Measurements from ENCODE around the gene ACIN1. TPM values are rescaled to one million over a fixed set of nuclear protein-coding genes. Genes with fewer than 3 reads are reported as not detected.

Gene ACIN1
- total and polyA plus RNA-seq, 4 experiments from 2014 or later: 1.2 to 327 (median 169) TPM

- peak overlapping the region in 2 of 8 donors; percentile 10 to 41 for H3K4me3 Mint-ChIP-seq
- H3K36me3 Mint-ChIP-seq: peaks cover 41 to 51% of the 10 kb centered on the region in 2 donors
- intact Hi-C loops (cut with micrococcal nuclease): loop anchor here (10.0 kb wide), 1 partner anchor 463 kb away; the partner anchor contains the start of genes THTPA and ZFHX2
- Histone ChIP-seq H3K27me3 (ENCODE audit: insufficient read depth, low read length) (no peaks in the 10 kb centered on the region), H3K36me3 (ENCODE audit: insufficient read depth, low read length) (peaks cover 52% of the 10 kb centered on the region), H3K9me3 (ENCODE audit: control insufficient read depth in 1 of 2, low read length in 2 of 2) (no peaks in the 10 kb centered on the region), H3K4me1 (ENCODE audit: insufficient read depth, low read length) (peaks cover 31% of the 10 kb centered on the region), H3K4me3 (ENCODE audit: low read length in 2 of 2) (no peak overlapping the region), H3K27ac (ENCODE audit: low read depth, low read length) (no peak overlapping the region)
- peaks cover 25 to 40% (median 31%) of the 10 kb centered on the region in 4 donors for H3K4me1 Mint-ChIP-seq
- ChIA-PET CTCF (ENCODE audit: partially characterized antibody) (interaction anchor here (1.4 to 5.4 kb wide), 5 partner anchors 14 to 97 kb away, joined by 4 to 37 read pairs (median 8); no protein-coding TSS in a partner anchor), POLR2A (ENCODE audit: partially characterized antibody) (interaction anchor here (1.0 to 1.1 kb wide), 2 partner anchors 29 to 85 kb away, joined by 3 read pairs; no protein-coding TSS in a partner anchor)
- H3K27ac Mint-ChIP-seq: peak overlapping the region in 3 of 7 donors; percentile 38 to 66 (median 51)
- peaks cover 0 to 3% (median 0%) of the 10 kb centered on the region in 8 donors for H3K9me3 Mint-ChIP-seq
- no peaks in the 10 kb centered on the region for H3K27me3 Mint-ChIP-seq
- DNase-seq: no peak
These were observed 3.4 kb downstream of the ACIN1 start for GRCh38 chr14:23091294-23092225.

- peaks cover 63% of the 10 kb centered on the region for H3K36me3 ChIP-seq (ENCODE audit: insufficient read depth, low read length)
- Mint-ChIP-seq H3K27ac (peak overlapping the region in 2 of 7 donors; percentile 67 to 83), H3K4me3 (no peak overlapping the region), H3K27me3 (no peaks in the 10 kb centered on the region), H3K4me1 (peaks cover 29 to 50% (median 33%) of the 10 kb centered on the region in 4 donors), H3K9me3 (peaks cover 0 to 3% (median 0%) of the 10 kb centered on the region in 8 donors), H3K36me3 (peaks cover 50 to 64% of the 10 kb centered on the region in 2 donors)
- POLR2A ChIA-PET (ENCODE audit: partially characterized antibody): interaction anchor here (1.2 kb wide), 1 partner anchor 22 kb away, joined by 3 read pairs; no protein-coding TSS in a partner anchor
- H3K4me1 ChIP-seq (ENCODE audit: insufficient read depth, low read length): peaks cover 29% of the 10 kb centered on the region
- H3K4me3 ChIP-seq (ENCODE audit: low read length in 2 of 2): no peak overlapping the region
- H3K9me3 ChIP-seq (ENCODE audit: control insufficient read depth in 1 of 2, low read length in 2 of 2): no peaks in the 10 kb centered on the region
- H3K27ac ChIP-seq (ENCODE audit: low read depth, low read length): no peak overlapping the region
- DNase-seq: no peak
- intact Hi-C loops (cut with micrococcal nuclease): loop anchor here (10.0 kb wide), 1 partner anchor 465 kb away; the partner anchor contains the start of genes THTPA and ZFHX2
- H3K27me3 ChIP-seq (ENCODE audit: insufficient read depth, low read length): no peaks in the 10 kb centered on the region
- CTCF ChIA-PET (ENCODE audit: partially characterized antibody): interaction anchor here (0.5 to 5.4 kb wide), 9 partner anchors 10 to 117 kb away, joined by 3 to 37 read pairs (median 4); no protein-coding TSS in a partner anchor
These were observed 4.7 kb downstream of the ACIN1 start for GRCh38 chr14:23090254-23090636.

GRCh38 chr14:23089498-23090253 is 5.3 kb downstream of the ACIN1 start:
- Histone ChIP-seq H3K9me3 (ENCODE audit: control insufficient read depth in 1 of 2, low read length in 2 of 2) (no peaks in the 10 kb centered on the region), H3K4me3 (ENCODE audit: low read length in 2 of 2) (no peak overlapping the region), H3K27me3 (ENCODE audit: insufficient read depth, low read length) (no peaks in the 10 kb centered on the region), H3K36me3 (ENCODE audit: insufficient read depth, low read length) (peaks cover 65% of the 10 kb centered on the region), H3K27ac (ENCODE audit: low read depth, low read length) (no peak overlapping the region), H3K4me1 (ENCODE audit: insufficient read depth, low read length) (peaks cover 29% of the 10 kb centered on the region)
- intact Hi-C loops (cut with micrococcal nuclease): loop anchor here (10.0 kb wide), 1 partner anchor 465 kb away; the partner anchor contains the start of genes THTPA and ZFHX2
- POLR2A ChIA-PET (ENCODE audit: partially characterized antibody): interaction anchor here (1.2 kb wide), 1 partner anchor 23 kb away, joined by 3 read pairs; no protein-coding TSS in a partner anchor
- H3K4me1 Mint-ChIP-seq: peaks cover 29 to 50% (median 33%) of the 10 kb centered on the region in 4 donors
- DNase-seq: no peak
- no peaks in the 10 kb centered on the region for H3K27me3 Mint-ChIP-seq
- H3K4me3 Mint-ChIP-seq: peak overlapping the region in 1 of 8 donors; percentile 3
- peaks cover 0 to 3% (median 0%) of the 10 kb centered on the region in 8 donors for H3K9me3 Mint-ChIP-seq
- H3K27ac Mint-ChIP-seq: peak overlapping the region in 1 of 7 donors; percentile 14
- CTCF ChIA-PET (ENCODE audit: partially characterized antibody): interaction anchor here (0.5 to 5.4 kb wide), 8 partner anchors 9 to 116 kb away, joined by 3 to 37 read pairs (median 4); no protein-coding TSS in a partner anchor
- peaks cover 55 to 68% of the 10 kb centered on the region in 2 donors for H3K36me3 Mint-ChIP-seq

- Histone ChIP-seq H3K27me3 (ENCODE audit: insufficient read depth, low read length) (no peaks in the 10 kb centered on the region), H3K9me3 (ENCODE audit: control insufficient read depth in 1 of 2, low read length in 2 of 2) (no peaks in the 10 kb centered on the region), H3K36me3 (ENCODE audit: insufficient read depth, low read length) (peaks cover 62% of the 10 kb centered on the region), H3K4me1 (ENCODE audit: insufficient read depth, low read length) (peaks cover 5% of the 10 kb centered on the region), H3K27ac (ENCODE audit: low read depth, low read length) (no peak overlapping the region), H3K4me3 (ENCODE audit: low read length in 2 of 2) (no peak overlapping the region)
- Mint-ChIP-seq H3K4me3 (no peak overlapping the region), H3K36me3 (peaks cover 50 to 63% of the 10 kb centered on the region in 2 donors), H3K4me1 (peaks cover 19 to 40% (median 19%) of the 10 kb centered on the region in 4 donors), H3K27me3 (no peaks in the 10 kb centered on the region), H3K9me3 (peaks cover 0 to 3% (median 0%) of the 10 kb centered on the region in 8 donors), H3K27ac (peak overlapping the region in 3 of 7 donors; percentile 22 to 76 (median 59))
- intact Hi-C loops (cut with micrococcal nuclease): no loop called here
- CTCF ChIA-PET (ENCODE audit: partially characterized antibody): interaction anchor here (1.1 to 2.1 kb wide), 5 partner anchors 9 to 100 kb away, joined by 3 to 8 read pairs (median 4); no protein-coding TSS in a partner anchor
- POLR2A ChIA-PET (ENCODE audit: partially characterized antibody): interaction anchor here (0.7 kb wide), 1 partner anchor 26 kb away, joined by 3 read pairs; no protein-coding TSS in a partner anchor
- DNase-seq: no peak
These were observed 8.4 kb downstream of the ACIN1 start for GRCh38 chr14:23086565-23086964.

- Histone ChIP-seq H3K4me1 (ENCODE audit: insufficient read depth, low read length) (peaks cover 5% of the 10 kb centered on the region), H3K27me3 (ENCODE audit: insufficient read depth, low read length) (no peaks in the 10 kb centered on the region), H3K4me3 (ENCODE audit: low read length in 2 of 2) (no peak overlapping the region), H3K27ac (ENCODE audit: low read depth, low read length) (no peak overlapping the region), H3K9me3 (ENCODE audit: control insufficient read depth in 1 of 2, low read length in 2 of 2) (no peaks in the 10 kb centered on the region), H3K36me3 (ENCODE audit: insufficient read depth, low read length) (peaks cover 69% of the 10 kb centered on the region)
- POLR2A ChIA-PET (ENCODE audit: partially characterized antibody): interaction anchor here (0.8 to 1.1 kb wide), 2 partner anchors 9 kb away, joined by 3 to 6 read pairs; partner anchors contain the start of genes ACIN1 and C14orf119
- peaks cover 19 to 37% (median 20%) of the 10 kb centered on the region in 4 donors for H3K4me1 Mint-ChIP-seq
- CTCF ChIA-PET (ENCODE audit: partially characterized antibody): interaction anchor here (1.1 to 2.1 kb wide), 7 partner anchors 8 to 99 kb away, joined by 3 to 8 read pairs (median 4); partner anchors contain the start of genes ACIN1 and C14orf119
- H3K27ac Mint-ChIP-seq: no peak overlapping the region
- intact Hi-C loops (cut with micrococcal nuclease): no loop called here
- no peak for DNase-seq
- no peaks in the 10 kb centered on the region for H3K27me3 Mint-ChIP-seq
- peaks cover 56 to 71% of the 10 kb centered on the region in 2 donors for H3K36me3 Mint-ChIP-seq
- no peak overlapping the region for H3K4me3 Mint-ChIP-seq
- peaks cover 0 to 3% (median 0%) of the 10 kb centered on the region in 8 donors for H3K9me3 Mint-ChIP-seq
These were observed 9.5 kb downstream of the ACIN1 start for GRCh38 chr14:23085458-23085857.

GRCh38 chr14:23080474-23080873 is 14.5 kb downstream of the ACIN1 start:
- Histone ChIP-seq H3K27ac (ENCODE audit: low read depth, low read length) (no peak overlapping the region), H3K4me3 (ENCODE audit: low read length in 2 of 2) (no peak overlapping the region), H3K27me3 (ENCODE audit: insufficient read depth, low read length) (no peaks in the 10 kb centered on the region), H3K9me3 (ENCODE audit: control insufficient read depth in 1 of 2, low read length in 2 of 2) (no peaks in the 10 kb centered on the region), H3K4me1 (ENCODE audit: insufficient read depth, low read length) (no peaks in the 10 kb centered on the region), H3K36me3 (ENCODE audit: insufficient read depth, low read length) (peaks cover 78% of the 10 kb centered on the region)
- no peaks in the 10 kb centered on the region for H3K9me3 Mint-ChIP-seq
- H3K36me3 Mint-ChIP-seq: peaks cover 57 to 75% of the 10 kb centered on the region in 2 donors
- POLR2A ChIA-PET (ENCODE audit: partially characterized antibody): interaction anchor here (0.5 to 0.9 kb wide), 2 partner anchors 14 to 20 kb away, joined by 3 to 4 read pairs; partner anchors contain the start of gene ACIN1
- CTCF ChIA-PET (ENCODE audit: partially characterized antibody): interaction anchor here (0.7 to 5.6 kb wide), 8 partner anchors 8 to 92 kb away, joined by 3 to 47 read pairs (median 4); partner anchors contain the start of genes ACIN1 and C14orf119
- peak overlapping the region in 5 of 7 donors; percentile 13 to 86 (median 71) for H3K27ac Mint-ChIP-seq
- H3K27me3 Mint-ChIP-seq: no peaks in the 10 kb centered on the region
- DNase-seq: no peak
- intact Hi-C loops (cut with micrococcal nuclease): no loop called here
- H3K4me3 Mint-ChIP-seq: no peak overlapping the region
- peaks cover 2 to 9% (median 7%) of the 10 kb centered on the region in 4 donors for H3K4me1 Mint-ChIP-seq

All from CD4-positive, alpha-beta memory T cell (primary cell).